Ammon's horn (tissue), 1 donor: ENCODE measurements around the gene HYAL1.
"Not testable (repeated sequence)": the region's sequence is repeated elsewhere in the genome, so short reads cannot be mapped to it uniquely, and the experiment has no call there.

Experiments used
- DNase-seq: peaks from one replicate; pipeline ENCODE4 v3.0.0-alpha.2; 2016; ENCODE audit warnings: low spot score

The HYAL1 gene

DNA sequence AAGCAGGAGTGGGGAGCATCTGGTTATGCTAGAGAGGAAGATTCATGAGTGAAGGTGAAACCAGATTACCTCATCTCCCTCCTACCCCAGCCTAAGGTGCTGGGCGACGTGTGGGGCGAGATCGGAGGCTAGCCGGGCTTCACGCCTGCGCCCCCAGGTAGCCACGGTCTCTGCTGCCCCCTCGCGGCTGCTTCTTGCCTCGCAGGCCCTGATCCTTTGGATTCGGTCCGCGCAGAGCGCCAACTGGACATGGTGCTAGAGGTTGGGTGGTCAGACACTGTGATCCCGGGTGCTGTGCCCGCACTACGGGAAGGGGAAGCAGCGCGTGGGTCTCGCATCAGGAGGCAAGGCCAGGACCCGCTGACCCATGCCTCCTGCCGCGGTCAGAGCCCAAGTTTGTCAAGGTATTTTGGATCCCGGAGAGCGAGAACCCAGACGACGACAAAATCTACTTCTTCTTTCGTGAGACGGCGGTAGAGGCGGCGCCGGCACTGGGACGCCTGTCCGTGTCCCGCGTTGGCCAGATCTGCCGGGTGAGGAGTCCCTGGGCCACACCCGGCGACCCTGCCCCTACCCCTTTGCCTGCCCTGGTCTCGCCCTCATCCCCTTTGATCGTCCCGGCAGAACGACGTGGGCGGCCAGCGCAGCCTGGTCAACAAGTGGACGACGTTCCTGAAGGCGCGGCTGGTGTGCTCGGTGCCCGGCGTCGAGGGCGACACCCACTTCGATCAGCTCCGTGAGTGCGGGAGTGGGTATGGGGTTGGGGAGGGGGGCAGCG lies 30.3 kb downstream of the HYAL1 start:
- peak; percentile 91 for DNase-seq

DNA sequence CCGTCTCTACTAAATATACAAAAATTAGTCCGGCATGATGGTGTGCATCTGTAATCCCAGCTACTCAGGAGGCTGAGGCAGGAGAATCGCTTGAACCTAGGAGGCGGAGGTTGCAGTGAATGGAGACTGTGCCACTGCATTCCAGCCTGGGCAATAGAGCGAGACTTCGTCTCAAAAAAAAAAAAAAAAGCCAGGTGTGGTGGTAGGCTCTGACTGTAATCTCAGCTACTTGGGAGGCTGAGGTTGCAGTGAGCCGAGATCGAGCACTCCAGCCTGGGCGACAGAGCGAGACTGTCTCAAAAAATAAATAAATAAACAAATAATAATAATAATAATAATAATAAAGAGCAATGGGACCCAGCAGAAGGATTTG lies 30.9 kb downstream of the HYAL1 start:
- not testable (repeated sequence) for DNase-seq

DNA sequence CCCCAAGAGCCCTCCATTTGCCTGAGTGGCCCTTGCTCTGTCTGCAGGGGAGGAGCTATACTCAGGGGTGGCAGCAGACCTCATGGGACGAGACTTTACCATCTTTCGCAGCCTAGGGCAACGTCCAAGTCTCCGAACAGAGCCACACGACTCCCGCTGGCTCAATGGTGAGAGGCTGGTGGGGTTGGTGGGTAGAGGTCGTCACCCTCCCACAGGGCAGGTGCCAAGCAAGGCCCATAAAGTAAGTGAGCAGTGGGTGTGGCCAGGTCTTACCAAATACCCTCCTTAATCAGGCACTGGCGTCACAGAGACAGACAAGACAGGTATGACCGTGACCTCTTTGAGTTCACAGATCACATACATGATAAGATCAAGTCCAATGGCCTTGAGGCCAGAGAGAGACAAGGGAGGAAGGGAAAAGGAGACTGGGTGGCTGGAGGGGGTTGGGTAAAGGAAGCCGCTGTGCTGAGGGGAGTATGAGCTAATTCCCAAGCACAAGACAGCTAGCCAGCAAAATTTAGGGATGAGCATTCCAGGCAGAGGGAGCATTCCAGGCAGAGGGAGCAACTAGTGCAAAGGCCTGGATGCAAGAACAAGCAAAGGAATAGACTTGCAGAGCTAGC lies 31.9 kb downstream of the HYAL1 start:
- no peak for DNase-seq

DNA sequence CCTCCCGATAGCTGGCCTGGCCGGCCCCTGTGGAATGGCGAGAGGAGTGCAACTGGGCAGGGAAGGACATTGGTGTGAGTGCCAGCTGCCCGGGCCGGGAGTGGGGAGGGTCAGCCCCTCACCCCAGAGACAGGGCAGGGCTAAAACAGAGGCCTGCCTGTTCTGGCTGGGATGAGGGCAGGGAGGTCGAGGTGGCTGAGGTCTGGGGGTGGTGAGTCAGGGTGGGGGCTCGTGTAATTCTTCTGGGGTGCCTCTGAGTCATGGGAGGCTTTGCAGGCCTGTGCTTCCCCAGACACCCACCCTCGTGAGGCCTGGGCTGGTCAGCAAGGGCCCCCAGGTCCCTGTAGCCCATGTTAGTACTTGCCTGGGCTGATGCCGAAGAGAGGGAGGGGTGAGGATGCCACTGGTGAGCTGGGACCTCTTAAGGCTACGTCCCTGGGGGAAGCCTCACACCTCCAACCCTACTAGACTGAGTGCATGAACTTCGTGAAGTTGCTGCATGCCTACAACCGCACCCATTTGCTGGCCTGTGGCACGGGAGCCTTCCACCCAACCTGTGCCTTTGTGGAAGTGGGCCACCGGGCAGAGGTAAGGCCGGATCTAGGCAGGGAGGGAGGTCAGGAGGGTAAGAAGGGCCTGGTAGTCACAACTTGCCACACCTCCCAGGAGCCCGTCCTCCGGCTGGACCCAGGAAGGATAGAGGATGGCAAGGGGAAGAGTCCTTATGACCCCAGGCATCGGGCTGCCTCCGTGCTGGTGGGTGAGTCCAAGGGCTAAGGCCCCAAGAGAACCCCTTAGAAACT lies 32.8 kb downstream of the HYAL1 start:
- no peak for DNase-seq

DNA sequence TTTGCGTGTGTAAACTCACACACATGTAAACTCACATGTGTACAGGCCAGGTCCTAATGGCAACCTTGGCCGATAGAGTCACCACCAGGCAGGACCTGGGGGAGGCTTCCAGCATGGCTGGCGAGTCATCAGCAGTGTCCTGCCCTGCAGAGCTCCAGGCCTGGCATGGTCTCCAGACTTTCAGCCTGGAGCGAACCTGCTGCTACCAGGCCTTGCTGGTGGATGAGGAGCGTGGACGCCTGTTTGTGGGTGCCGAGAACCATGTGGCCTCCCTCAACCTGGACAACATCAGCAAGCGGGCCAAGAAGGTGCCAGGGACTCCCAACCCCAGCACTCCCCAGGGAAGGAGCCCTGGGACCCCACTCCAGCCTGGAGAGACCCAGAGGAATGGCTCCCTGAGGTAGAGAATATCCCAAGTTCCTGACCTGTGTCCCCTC lies 33.4 kb downstream of the HYAL1 start:
- no peak for DNase-seq

DNA sequence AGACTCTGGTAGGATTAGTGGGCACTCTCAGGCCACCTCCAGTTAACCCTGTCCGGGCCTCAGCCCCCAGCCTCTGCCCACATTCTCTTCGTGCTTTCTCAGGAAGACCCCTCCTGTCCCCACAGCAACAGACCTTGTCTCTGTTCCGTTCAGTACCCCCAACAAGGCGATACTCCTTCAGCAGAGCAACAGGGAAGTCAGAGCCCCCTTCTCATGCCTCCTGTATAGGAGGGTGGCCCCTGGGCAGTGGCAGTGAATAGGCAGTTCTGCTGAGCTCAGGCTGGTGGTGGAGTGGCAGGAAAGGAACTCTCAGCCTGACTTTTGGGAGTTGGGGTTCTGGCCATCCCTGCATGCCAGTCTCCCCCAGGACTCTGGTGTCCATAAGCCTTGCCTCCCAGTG lies 33.9 kb downstream of the HYAL1 start:
- DNase-seq = no peak

DNA sequence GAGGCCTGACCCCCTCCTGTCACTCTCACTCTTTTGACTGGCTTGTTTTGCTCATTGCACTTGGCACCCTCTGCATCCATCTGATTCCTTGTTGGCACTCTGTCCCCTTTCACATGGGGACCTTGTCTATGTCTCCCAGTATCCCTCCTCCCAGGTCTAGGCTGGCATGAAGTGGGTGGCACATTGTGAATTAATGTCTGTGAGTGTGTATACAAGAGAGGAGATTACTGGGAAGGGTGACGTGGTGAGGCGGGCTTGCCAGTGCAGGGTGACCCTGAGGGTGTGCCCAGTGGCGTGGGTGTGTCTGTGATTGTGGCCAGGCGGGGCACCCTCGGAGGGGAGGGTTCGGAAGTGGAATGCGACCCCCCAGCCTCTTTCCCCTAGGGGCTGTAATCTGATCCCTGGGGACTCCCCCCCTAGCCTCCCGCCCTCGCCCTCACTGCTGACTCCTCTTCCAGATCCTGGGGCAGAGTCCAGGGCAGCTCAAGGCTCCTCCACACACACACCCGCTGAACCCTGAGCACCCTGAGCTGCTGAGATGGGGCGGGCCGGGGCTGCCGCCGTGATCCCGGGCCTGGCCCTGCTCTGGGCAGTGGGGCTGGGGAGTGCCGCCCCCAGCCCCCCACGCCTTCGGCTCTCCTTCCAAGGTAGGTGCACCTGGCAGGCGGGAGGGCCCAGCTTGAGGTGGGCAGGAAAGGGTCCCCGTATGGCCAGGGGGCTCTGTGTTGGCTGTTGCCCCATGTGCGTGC lies 34.5 kb downstream of the HYAL1 start, which contains the start of gene SEMA3B:
Gene SEMA3B (plus strand): TSS at position 445 of the 749 bp plus-strand sequence. CDS start 94 bp downstream, at position 539.
- peak; percentile 71 for DNase-seq

DNA sequence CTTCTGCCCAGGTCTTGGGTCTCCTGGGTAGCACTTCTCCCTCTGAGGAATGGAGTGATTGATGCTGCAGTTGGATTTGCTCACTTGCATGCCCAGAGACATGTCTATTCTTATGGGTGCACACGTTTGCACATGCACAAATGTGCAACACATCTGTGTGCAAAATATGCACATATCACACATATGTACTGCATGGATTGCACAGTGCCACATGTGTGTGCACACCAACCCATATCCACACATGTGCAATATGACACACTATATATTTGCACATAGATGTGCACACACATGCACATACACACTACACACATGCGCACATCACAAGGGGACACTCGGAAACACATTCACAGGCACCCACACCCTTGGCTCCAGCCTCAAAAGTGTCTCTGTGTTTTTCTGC lies 35.1 kb downstream of the HYAL1 start:
- DNase-seq = no peak

DNA sequence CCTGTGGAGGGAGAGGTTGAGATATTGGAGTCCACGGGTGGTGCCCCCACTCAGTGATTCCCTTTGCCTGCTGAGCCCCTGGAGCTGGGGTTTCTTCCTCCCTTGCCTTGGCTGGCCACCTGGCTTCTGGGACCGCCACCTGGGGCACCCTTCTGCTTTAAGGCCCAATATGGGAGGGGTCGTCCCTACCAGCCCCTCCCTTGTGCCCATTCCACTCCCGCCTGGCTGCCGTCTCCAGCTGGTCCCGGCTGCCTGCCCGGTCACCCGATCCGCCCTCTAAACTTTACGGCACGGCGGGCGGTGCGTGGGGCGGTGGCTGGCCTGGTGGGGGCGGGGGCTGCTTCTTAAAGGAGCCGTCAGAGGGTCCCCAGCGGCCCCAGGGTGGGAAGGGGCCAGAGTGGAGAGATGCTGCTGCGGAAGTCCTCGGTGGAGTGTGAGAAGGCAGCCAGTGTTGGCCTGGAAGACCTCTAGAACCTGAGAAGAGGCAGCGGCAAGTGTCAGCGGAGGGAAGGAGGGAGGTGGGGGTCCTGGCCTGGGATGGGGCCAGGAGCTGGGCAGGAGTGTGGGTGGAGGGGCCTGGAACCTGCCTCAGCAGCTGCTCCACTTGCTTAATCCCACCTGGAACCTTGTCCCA lies 36.0 kb downstream of the HYAL1 start:
- DNase-seq = peak; percentile 84

DNA sequence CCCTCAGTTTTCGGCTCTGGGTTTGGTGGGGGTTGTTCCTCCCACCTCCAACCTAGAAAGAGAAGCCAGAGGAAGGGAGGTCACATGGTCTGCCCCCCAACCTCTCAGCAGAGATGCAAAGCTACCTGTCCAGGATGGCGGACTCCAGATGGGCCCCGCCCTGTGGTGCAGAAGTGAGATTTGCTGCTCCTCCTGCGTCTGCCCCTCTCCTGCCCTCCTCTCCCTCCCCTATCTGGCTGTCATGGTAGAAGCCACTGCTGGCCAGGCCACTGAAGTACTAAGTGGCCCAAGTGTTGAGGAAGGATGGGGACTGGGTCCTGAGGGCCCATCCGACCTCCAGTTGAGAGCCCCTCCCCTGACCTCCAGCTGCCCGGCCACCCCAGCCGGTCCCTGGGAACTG lies 36.5 kb downstream of the HYAL1 start:
- DNase-seq = no peak

DNA sequence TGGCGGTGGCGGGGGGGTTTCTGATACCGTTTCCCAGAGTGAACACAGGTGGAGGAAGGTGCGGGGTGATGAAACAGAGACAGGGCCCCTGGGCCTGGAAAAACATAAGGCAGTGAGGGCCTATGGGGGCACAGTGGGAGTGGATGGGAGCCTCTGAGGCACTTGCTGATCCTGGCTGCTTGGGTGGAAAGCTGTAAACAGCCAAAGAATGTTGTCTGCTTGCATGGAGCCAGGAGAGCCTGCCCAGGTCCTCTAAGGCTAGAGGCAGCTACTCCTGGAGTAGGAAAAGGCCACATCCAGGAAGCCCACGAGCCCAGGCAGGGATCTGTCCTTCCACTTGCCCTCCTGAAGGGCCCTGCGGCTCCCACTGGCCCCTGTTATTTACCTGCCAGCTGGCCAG lies 37.4 kb downstream of the HYAL1 start:
- no peak for DNase-seq

DNA sequence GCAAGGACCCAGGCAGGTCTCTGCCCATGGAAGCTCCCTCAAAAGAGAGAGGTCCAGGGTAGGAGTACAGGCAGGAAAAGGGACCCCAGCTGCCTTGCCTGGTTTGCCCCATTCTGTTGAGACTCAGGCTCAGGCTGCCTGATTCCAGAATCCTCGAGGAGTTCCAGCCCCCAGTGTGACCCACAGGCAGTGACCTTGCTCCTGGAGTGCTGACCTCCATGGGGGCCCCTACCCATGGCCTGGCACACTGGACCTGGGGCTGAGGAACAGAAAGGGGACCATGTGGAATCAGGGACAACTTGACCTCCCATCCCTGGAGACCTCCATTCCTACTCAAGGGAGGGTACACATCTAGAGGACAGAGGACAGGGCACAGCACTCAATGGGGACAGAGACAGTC lies 37.8 kb downstream of the HYAL1 start:
- no peak for DNase-seq

DNA sequence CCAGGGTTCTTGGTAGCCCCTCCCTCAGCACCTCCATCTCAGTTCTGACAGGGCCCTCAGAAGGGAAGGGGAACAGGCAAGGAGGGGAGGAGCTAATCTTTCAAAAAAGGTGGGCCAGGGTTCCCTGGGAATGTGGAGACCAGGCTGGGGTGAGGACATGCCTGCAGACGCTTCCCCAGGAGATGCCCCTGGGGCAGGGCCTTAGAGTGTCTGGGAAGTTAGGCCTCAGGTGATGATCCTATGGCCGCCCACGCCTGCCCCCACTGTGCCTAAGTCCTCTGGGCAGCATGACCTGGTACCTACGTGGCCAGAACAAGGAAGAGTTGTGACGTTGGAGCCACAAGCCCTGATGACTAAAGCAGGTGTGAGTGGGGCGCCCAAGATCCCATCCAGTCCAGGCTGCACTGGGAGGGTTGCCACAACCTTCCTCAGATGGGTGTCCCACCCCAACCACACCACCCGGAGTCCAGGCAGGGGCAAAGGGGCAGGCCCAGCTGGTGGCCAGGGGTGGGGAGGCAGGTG lies 38.3 kb downstream of the HYAL1 start:
- no peak for DNase-seq

DNA sequence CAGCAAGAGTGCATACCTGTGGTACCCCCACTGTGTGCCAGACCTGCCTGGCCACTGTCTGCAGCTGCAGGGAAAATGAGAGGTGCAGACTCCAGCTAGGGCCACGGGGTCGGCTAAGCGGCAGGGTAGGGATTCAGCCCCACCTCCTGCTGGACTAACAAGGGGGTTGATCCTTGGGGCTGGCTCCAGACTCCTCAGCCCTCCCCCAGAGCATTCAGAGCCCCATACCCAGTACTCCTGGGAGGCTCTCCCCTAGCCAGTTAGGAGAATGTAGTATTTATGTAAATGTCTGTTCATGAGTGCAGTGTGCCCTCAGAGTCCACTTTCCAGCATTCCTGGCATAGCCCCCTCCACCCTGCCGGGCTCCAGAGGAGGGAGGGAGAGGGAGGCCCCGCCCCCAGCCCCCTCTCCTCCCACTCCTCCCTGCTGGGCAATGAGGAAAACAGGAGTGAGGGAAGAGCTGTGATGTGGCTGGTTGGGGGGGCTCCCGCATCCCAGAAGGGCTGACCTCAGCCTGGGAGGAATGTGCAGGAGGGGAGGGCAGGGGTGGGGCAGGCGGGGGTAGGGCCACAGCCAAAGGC lies 38.9 kb downstream of the HYAL1 start:
- peak; percentile 91 for DNase-seq

DNA sequence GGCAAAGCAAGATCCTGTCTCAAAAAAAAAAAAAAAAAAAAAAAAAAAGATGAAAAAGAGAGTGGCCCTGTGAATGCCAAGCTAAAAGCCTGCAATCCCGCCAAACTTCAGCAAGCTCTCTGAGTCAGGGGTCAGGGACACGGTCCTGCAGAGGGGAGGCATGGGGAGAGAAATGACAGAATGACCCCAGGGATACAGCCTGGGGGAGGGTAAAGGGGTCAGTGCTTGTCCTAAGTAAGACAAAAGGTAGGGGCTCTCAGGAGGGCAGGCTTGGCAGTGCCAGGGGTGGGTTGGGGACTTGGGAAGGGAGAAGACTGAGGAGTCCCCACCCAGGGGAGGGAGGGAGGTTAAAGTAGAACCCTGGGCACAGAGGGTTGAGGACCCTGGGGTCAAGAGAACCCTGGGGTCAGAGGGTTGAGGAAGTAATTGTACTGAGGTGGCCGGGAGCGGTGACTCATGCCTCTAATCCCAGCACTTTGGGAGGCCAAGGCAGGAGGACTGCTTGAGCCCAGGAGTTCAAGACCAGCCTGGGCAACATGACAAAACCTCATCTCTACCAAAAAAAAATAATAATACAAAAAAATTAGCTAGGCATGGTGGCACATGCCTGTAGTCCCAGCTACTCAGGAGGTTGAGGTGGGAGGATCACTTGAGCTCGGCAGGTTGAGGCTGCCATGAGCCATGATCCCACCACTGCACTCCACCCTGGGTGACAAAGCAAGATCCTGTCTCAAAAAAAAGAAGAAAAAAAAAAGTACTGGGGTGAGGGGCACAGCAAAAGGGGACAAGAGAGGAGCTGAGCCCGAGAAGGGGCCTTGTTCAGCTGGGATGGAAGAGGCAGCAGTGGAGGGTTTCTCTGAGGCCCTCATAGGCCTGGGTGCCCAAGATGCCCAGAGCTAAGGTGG lies 39.6 kb downstream of the HYAL1 start:
- no peak for DNase-seq

DNA sequence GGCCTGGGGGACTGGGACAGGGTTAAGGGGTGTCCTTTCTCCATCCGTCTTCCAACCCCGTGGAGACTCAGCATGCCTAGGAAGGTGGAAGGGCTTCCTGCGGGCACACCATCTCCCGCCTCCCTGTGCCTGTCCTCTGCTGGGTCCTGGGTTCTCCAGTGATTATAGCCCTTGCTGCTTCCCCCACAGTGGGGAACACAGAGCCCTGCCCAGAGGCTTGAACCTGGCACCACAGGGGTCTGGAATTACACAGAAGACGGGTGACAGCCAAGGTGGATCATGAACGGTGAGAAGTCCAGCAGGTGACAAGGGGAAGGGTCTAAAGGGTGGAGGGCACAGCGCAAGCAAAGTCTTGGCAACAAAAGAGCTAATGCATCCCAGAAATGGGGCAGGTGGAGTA lies 40.6 kb downstream of the HYAL1 start:
- DNase-seq = no peak

DNA sequence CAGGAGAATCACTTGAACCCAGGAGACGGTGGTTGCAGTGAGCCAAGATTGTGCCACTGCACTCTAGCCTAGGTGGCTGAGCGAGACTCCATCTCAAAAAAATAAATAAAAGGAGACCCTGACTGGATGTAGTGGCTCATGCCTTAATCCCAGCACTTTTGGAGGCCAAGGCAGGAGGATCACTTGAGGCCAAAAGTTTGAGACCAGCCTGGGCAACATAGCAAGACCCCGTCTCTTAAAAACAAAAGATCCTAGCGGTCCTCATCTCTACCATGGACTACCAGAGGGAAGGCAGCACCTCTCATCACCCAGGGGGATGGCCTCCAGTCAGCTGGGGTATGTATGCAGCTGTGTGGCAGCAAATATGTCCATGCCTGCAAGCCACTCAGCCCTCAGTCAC lies 41.2 kb downstream of the HYAL1 start:
- not testable (repeated sequence) for DNase-seq

DNA sequence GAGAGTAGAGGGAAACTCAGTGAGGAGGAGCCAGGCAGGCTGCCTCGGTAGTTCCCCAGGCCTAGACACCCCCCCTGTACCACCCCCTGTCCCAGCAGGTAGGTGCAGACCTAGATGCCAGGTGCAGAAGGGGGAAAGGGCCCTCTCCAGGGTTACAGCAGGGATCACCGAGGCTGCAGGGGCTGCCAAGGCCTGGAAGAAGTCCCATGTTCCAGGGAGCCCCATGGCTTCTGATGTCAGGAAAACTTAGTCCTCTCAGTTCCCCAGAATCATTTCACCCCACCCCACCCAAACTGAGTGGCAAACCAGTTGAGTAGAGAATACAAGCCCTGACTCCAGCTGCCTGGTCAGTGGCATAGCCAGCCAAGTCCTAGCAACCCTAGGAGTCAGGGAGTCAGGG lies 41.9 kb downstream of the HYAL1 start:
- DNase-seq = no peak

DNA sequence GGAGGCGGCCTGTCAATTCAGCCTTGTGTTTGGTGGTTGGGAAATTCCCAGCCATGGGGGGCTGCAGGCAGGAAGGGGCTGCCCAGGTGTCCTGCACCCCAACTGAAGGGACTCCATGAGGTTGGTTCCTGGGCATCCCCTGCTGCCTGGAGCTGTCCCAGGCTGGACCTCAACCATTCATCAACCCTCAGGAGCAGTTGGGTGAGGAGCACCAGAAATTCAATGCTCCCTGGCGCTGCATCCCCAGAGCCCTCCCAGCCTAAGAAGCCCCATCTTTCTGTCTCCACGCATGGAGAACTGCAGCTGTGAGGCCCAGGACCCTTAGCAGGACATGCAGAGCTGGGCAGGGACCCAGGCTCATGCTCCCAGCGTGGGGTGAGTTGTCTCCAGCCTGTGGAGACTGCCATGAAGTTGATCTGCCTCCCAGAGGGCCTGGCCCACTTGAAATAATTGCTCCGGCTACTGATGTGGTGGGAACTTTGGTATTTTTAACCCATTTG lies 42.4 kb downstream of the HYAL1 start:
- no peak for DNase-seq
